SK-N-SH (cell line): Measurements from ENCODE around the gene SCN8A. TPM values are rescaled to one million over a fixed set of nuclear protein-coding genes. Genes with fewer than 3 reads are reported as not detected.

ENCODE experiments used
- CTCF ChIA-PET: fragments of 300-600, 350-600 bp; formaldehyde crosslinking; extraction: SDS; loops from one replicate; lab custom pipeline; 2021; lab: Yijun Ruan, JAX
- POLR2A ChIA-PET: fragments of 350-600 bp; sonication (Branson Sonifier 250); formaldehyde crosslinking; extraction: SDS; loops from one replicate; lab custom pipeline; 2020; ENCODE audit warnings: antibody characterized with exemption, inconsistent platforms; lab: Yijun Ruan, JAX
- DNase-seq: peaks from one replicate; pipeline ENCODE4 v3.0.0; 2012
- H2AFZ ChIP-seq: fragments of 200-600 bp; sonication (generic); 2 replicates; pipeline ENCODE4 v1.8.1; 2016; ENCODE audit warnings: antibody characterized with exemption, mild to moderate bottlenecking, low read depth
- H3F3A ChIP-seq: fragments of 200-600 bp; sonication (generic); replicated peaks from 2 replicates; pipeline ENCODE3; 2016; ENCODE audit warnings: antibody characterized with exemption, mild to moderate bottlenecking; ENCODE audit not compliant: insufficient read depth
- H3K27ac ChIP-seq, 2 experiments: fragments of 200-500 bp in 1 of 2; fragments of 200-600 bp in 1 of 2; sonication (Bioruptor generic) in 1 of 2; sonication (generic), shearing (Covaris generic) in 1 of 2; 2 replicates each; pipeline versions ENCODE4 v1.5.1 to v1.6.1; 2014 to 2016; ENCODE audit warnings: low read depth in 2 of 2, inconsistent platforms in 1 of 2, low read length in 1 of 2, mild to moderate bottlenecking in 1 of 2, mixed read lengths in 1 of 2
- H3K27me3 ChIP-seq: fragments of 200-600 bp; sonication (generic), shearing (Covaris generic); 2 replicates; pipeline ENCODE4 v1.6.1; 2016; ENCODE audit warnings: mixed run types; ENCODE audit not compliant: insufficient read depth
- H3K36me3 ChIP-seq, 2 experiments: fragments of 200-500 bp in 1 of 2; fragments of 200-600 bp in 1 of 2; sonication (Bioruptor generic) in 1 of 2; sonication (generic) in 1 of 2; replicated peaks in 1 of 2; 2 replicates each; pipeline versions ENCODE3 to v1.5.1; 2014 to 2016; ENCODE audit warnings: low read length in 1 of 2, mild to moderate bottlenecking in 1 of 2; ENCODE audit not compliant: insufficient read depth in 2 of 2, control insufficient read depth in 1 of 2
- H3K4me1 ChIP-seq, 2 experiments: fragments of 200-500 bp in 1 of 2; fragments of 200-600 bp in 1 of 2; sonication (Bioruptor generic) in 1 of 2; sonication (generic), shearing (Covaris generic) in 1 of 2; 2 replicates each; pipeline versions ENCODE4 v1.5.1 to v1.6.1; 2014 to 2016; ENCODE audit warnings: low read depth in 1 of 2, low read length in 1 of 2, mixed run types in 1 of 2; ENCODE audit not compliant: insufficient read depth in 2 of 2, control insufficient read depth in 1 of 2
- H3K4me2 ChIP-seq: fragments of 200-600 bp; sonication (generic), shearing (Covaris generic); 2 replicates; pipeline ENCODE4 v1.6.1; 2017; ENCODE audit warnings: mixed run types
- H3K4me3 ChIP-seq, 2 experiments: fragments of 200-500 bp in 1 of 2; fragments of 200-600 bp in 1 of 2; sonication (Bioruptor generic) in 1 of 2; sonication (generic), shearing (Covaris generic) in 1 of 2; 2 replicates each; pipeline versions ENCODE4 v1.5.1 to v1.8.1; 2014 to 2016; ENCODE audit warnings: low read depth in 2 of 2, inconsistent platforms in 1 of 2, low read length in 1 of 2, mild to moderate bottlenecking in 1 of 2, mixed read lengths in 1 of 2, moderate library complexity in 1 of 2
- H3K79me2 ChIP-seq: fragments of 200-600 bp; sonication (generic); 2 replicates; pipeline ENCODE4 v1.8.1; 2017; ENCODE audit warnings: mild to moderate bottlenecking; ENCODE audit not compliant: insufficient read depth
- H3K9ac ChIP-seq: fragments of 200-600 bp; sonication (generic); 2 replicates; pipeline ENCODE4 v1.6.1; 2017; ENCODE audit warnings: mixed run types
- H3K9me2 ChIP-seq: fragments of 200-600 bp; sonication (generic); 2 replicates; pipeline ENCODE4 v1.6.1; 2017; ENCODE audit warnings: mixed run types
- H3K9me3 ChIP-seq: fragments of 200-600 bp; sonication (generic); 2 replicates; pipeline ENCODE4 v1.6.1; 2017; ENCODE audit warnings: mixed run types, mild to moderate bottlenecking, moderate library complexity
- H4K20me1 ChIP-seq: fragments of 200-600 bp; sonication (generic); 2 replicates; pipeline ENCODE4 v1.6.1; 2017; ENCODE audit warnings: mild to moderate bottlenecking, mixed run types; ENCODE audit not compliant: insufficient read depth
- ELF1 ChIP-seq: IDR thresholded peaks from 2 replicates; pipeline ENCODE4 v1.4.0; 2012
- JUND ChIP-seq: IDR thresholded peaks from 2 replicates; pipeline ENCODE4 v1.4.0; 2012
- MEF2A ChIP-seq: IDR thresholded peaks from 2 replicates; pipeline ENCODE4 v1.4.0; 2012; ENCODE audit warnings: low read depth, borderline replicate concordance
- POLR2AphosphoS5 ChIP-seq: IDR thresholded peaks from 2 replicates; pipeline ENCODE4 v1.6.1; 2012; ENCODE audit warnings: low read depth, low read length
- RAD21 ChIP-seq: IDR thresholded peaks from 2 replicates; pipeline ENCODE4 v1.6.1; 2012; ENCODE audit warnings: mild to moderate bottlenecking, low read length
- RCOR1 ChIP-seq: fragments of 150-350 bp; IDR thresholded peaks from 2 replicates; pipeline ENCODE4 v1.6.1; 2017; ENCODE audit warnings: antibody characterized with exemption, low read length
- RXRA ChIP-seq: IDR thresholded peaks from 2 replicates; pipeline ENCODE4 v1.4.0; 2012; ENCODE audit warnings: low read depth, mild to moderate bottlenecking, borderline replicate concordance
- TCF12 ChIP-seq: IDR thresholded peaks from 2 replicates; pipeline ENCODE4 v1.4.0; 2012
- TEAD4 ChIP-seq: IDR thresholded peaks from 2 replicates; pipeline ENCODE4 v1.4.0; 2012; ENCODE audit warnings: mild to moderate bottlenecking, borderline replicate concordance; ENCODE audit not compliant: insufficient read depth
- YY1 ChIP-seq: IDR thresholded peaks from 2 replicates; pipeline ENCODE4 v1.4.0; 2012; ENCODE audit warnings: low read depth, mild to moderate bottlenecking
- WGBS: methylation state at CpG from one replicate; pipeline ENCODE4 v1.1.6; 2017; ENCODE audit warnings: low lambda C conversion rate; 5-methylcytosine and 5-hydroxymethylcytosine counted together
- polyA plus RNA-seq, 3 experiments: library from polyadenylated mRNA; depleted of rRNA; stranded (reverse); fragments of >200 nt; gene quantifications; 2 replicates each; pipeline ENCODE4 v1.2.3, GENCODE V29; 2012
- TF ChIP-seq, protein P1 (sequence below): IDR thresholded peaks from 2 replicates; pipeline ENCODE4; 2012
- TF ChIP-seq, protein P2 (sequence below): IDR thresholded peaks from 2 replicates; pipeline ENCODE4 v1.4.0; 2012; ENCODE audit warnings: low read depth, borderline replicate concordance
- TF ChIP-seq, protein P3 (sequence below): IDR thresholded peaks from 2 replicates; pipeline ENCODE4 v1.6.1; 2012; ENCODE audit warnings: mild to moderate bottlenecking, low read depth, low read length, moderate library complexity
- TF ChIP-seq, protein P4 (sequence below): IDR thresholded peaks from 2 replicates; pipeline ENCODE4 v1.4.0; 2012; ENCODE audit warnings: low read depth, borderline replicate concordance
- TF ChIP-seq, protein P5 (sequence below): fragments of 150-350 bp; IDR thresholded peaks from 2 replicates; pipeline ENCODE4 v1.6.1; 2017; ENCODE audit warnings: antibody characterized with exemption, low read length, low read depth, borderline replicate concordance

Gene SCN8A
- polyA plus RNA-seq, 1 of the 3 experiments (the other 2 are of a cell fraction): 7.1 TPM

DNA sequence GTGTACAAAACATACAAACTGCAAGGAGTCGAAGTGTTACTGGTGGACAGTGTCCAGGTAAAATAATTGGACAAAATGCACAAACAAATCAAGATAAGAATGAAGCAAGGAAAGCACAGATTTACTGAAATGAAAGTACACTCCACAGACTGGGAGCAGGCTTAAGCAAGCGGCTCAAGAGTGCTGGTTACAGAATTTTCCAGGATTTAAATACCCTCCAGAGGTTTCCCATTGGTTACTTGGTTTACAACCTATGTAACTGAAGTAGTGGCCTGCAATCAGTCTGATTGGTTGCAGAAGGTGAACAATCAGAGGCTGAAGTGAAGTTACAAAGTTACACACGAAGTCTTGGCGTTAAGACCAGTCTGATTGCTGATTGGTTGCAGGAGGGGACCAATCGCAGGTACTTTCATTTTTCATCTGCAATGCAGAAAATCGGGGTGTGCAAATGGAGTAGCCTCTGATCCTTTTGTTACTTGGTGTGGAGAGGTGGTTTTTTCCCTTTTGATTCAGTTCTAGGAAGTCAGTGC, 11.6 kb upstream of the SCN8A start:
- no peak for DNase-seq

DNA sequence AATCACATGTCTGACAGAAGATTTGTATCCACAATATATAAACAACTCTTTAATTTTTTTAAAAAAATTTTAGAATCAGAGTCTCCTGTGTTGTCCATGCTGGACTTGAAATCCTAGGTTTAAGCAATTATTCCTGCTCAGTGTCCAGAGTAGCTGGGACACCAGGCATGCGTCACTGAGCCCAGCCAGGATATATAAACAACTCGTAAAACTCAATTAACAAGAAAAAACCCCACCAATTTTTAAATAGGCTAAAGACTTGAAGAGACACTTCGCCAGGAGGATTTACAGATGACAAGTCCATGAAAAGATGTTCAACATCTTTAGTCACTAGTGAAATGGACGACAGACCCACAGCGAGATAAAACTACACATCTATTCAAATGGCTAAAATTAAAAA, 2.0 kb upstream of the SCN8A start:
- Histone ChIP-seq H3K9me2 (no peaks in the 10 kb centered on the region), H3K4me1 (peaks cover 0 to 16% of the 10 kb centered on the region in 2 experiments; a peak in 2 of 4 replicates), H4K20me1 (peaks cover 16% of the 10 kb centered on the region), H3K27me3 (no peaks in the 10 kb centered on the region), H3K27ac (no peak overlapping the region), H3F3A (peaks cover 15% of the 10 kb centered on the region), H3K4me2 (no peak overlapping the region), H3K36me3 (peaks cover 0 to 3% of the 10 kb centered on the region in 2 experiments), H3K9me3 (no peaks in the 10 kb centered on the region), H3K4me3 (no peak overlapping the region), H2AFZ (no peak overlapping the region), H3K9ac (no peak overlapping the region), H3K79me2 (peaks cover 36% of the 10 kb centered on the region)
- TF ChIP-seq RXRA (no peak), TCF12 (no peak), POLR2AphosphoS5 (no peak), RCOR1 (no peak), ELF1 (no peak), JUND (no peak), MEF2A (no peak)
- TF ChIP-seq, protein P1, sequence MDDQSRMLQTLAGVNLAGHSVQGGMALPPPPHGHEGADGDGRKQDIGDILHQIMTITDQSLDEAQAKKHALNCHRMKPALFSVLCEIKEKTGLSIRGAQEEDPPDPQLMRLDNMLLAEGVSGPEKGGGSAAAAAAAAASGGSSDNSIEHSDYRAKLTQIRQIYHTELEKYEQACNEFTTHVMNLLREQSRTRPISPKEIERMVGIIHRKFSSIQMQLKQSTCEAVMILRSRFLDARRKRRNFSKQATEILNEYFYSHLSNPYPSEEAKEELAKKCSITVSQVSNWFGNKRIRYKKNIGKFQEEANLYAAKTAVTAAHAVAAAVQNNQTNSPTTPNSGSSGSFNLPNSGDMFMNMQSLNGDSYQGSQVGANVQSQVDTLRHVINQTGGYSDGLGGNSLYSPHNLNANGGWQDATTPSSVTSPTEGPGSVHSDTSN: no peak
- TF ChIP-seq, protein P2, sequence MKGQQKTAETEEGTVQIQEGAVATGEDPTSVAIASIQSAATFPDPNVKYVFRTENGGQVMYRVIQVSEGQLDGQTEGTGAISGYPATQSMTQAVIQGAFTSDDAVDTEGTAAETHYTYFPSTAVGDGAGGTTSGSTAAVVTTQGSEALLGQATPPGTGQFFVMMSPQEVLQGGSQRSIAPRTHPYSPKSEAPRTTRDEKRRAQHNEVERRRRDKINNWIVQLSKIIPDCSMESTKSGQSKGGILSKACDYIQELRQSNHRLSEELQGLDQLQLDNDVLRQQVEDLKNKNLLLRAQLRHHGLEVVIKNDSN: no peak
- TF ChIP-seq, protein P3, sequence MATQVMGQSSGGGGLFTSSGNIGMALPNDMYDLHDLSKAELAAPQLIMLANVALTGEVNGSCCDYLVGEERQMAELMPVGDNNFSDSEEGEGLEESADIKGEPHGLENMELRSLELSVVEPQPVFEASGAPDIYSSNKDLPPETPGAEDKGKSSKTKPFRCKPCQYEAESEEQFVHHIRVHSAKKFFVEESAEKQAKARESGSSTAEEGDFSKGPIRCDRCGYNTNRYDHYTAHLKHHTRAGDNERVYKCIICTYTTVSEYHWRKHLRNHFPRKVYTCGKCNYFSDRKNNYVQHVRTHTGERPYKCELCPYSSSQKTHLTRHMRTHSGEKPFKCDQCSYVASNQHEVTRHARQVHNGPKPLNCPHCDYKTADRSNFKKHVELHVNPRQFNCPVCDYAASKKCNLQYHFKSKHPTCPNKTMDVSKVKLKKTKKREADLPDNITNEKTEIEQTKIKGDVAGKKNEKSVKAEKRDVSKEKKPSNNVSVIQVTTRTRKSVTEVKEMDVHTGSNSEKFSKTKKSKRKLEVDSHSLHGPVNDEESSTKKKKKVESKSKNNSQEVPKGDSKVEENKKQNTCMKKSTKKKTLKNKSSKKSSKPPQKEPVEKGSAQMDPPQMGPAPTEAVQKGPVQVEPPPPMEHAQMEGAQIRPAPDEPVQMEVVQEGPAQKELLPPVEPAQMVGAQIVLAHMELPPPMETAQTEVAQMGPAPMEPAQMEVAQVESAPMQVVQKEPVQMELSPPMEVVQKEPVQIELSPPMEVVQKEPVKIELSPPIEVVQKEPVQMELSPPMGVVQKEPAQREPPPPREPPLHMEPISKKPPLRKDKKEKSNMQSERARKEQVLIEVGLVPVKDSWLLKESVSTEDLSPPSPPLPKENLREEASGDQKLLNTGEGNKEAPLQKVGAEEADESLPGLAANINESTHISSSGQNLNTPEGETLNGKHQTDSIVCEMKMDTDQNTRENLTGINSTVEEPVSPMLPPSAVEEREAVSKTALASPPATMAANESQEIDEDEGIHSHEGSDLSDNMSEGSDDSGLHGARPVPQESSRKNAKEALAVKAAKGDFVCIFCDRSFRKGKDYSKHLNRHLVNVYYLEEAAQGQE: no peak
- no peak for DNase-seq
- ChIA-PET CTCF (interaction anchor here (1.4 kb wide), 1 partner anchor 168 kb away, joined by 3 read pairs; no protein-coding TSS in a partner anchor), POLR2A (interaction anchor here (0.5 kb wide), 1 partner anchor 179 kb away, joined by 3 read pairs; no protein-coding TSS in a partner anchor)
- WGBS: 91% methylated on average over 5 of the region's 5 CpGs

More for the DNA sequence above, 11.6 kb upstream of the SCN8A start:
- no peak overlapping the region for H3K27ac ChIP-seq
- no peak overlapping the region for H3K4me3 ChIP-seq
- no peak overlapping the region for H2AFZ ChIP-seq
- no peaks in the 10 kb centered on the region for H4K20me1 ChIP-seq
- CTCF ChIA-PET: interaction anchor here (1.4 kb wide), 1 partner anchor 11 kb away, joined by 3 read pairs; no protein-coding TSS in a partner anchor
- H3K9ac ChIP-seq: no peak overlapping the region
- 74% methylated on average over 6 of the region's 6 CpGs for WGBS
- H3K4me1 ChIP-seq: no peaks in the 10 kb centered on the region
- no peaks in the 10 kb centered on the region; the same call in 1 of the 2 replicates for H3K9me3 ChIP-seq
- no peaks in the 10 kb centered on the region for H3K27me3 ChIP-seq
- TF ChIP-seq, protein P4, sequence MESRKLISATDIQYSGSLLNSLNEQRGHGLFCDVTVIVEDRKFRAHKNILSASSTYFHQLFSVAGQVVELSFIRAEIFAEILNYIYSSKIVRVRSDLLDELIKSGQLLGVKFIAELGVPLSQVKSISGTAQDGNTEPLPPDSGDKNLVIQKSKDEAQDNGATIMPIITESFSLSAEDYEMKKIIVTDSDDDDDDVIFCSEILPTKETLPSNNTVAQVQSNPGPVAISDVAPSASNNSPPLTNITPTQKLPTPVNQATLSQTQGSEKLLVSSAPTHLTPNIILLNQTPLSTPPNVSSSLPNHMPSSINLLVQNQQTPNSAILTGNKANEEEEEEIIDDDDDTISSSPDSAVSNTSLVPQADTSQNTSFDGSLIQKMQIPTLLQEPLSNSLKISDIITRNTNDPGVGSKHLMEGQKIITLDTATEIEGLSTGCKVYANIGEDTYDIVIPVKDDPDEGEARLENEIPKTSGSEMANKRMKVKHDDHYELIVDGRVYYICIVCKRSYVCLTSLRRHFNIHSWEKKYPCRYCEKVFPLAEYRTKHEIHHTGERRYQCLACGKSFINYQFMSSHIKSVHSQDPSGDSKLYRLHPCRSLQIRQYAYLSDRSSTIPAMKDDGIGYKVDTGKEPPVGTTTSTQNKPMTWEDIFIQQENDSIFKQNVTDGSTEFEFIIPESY: no peak
- TF ChIP-seq RAD21 (no peak), YY1 (no peak), TEAD4 (no peak), JUND (no peak)
- TF ChIP-seq, protein P2: no peak
- TF ChIP-seq, protein P5, sequence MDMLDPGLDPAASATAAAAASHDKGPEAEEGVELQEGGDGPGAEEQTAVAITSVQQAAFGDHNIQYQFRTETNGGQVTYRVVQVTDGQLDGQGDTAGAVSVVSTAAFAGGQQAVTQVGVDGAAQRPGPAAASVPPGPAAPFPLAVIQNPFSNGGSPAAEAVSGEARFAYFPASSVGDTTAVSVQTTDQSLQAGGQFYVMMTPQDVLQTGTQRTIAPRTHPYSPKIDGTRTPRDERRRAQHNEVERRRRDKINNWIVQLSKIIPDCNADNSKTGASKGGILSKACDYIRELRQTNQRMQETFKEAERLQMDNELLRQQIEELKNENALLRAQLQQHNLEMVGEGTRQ: no peak
- POLR2A ChIA-PET: no interaction called here
- no peak overlapping the region for H3K4me2 ChIP-seq
- no peaks in the 10 kb centered on the region for H3K79me2 ChIP-seq
- no peaks in the 10 kb centered on the region for H3K9me2 ChIP-seq
- H3F3A ChIP-seq: no peaks in the 10 kb centered on the region
- peaks cover 0 to 29% of the 10 kb centered on the region in 2 experiments for H3K36me3 ChIP-seq
